Neuron (in vitro differentiated cells): ENCODE measurements around the gene SYNC.

ENCODE experiments used
- H2AFZ ChIP-seq: one replicate; pipeline ENCODE4 v1.6.1; 2013; ENCODE audit warnings: low read depth, mild to moderate bottlenecking, inconsistent platforms, low read length, moderate library complexity
- H3K27me3 ChIP-seq: one replicate; pipeline ENCODE4 v1.6.1; 2013; ENCODE audit warnings: low read length; ENCODE audit not compliant: insufficient read depth
- H3K36me3 ChIP-seq: one replicate; pipeline ENCODE4 v1.6.1; 2013; ENCODE audit warnings: low read length; ENCODE audit not compliant: insufficient read depth
- H3K4me1 ChIP-seq: one replicate; pipeline ENCODE4 v1.6.1; 2013; ENCODE audit warnings: low read length; ENCODE audit not compliant: insufficient read depth
- H3K4me3 ChIP-seq: 2 replicates; pipeline ENCODE4 v1.5.1; 2013; ENCODE audit warnings: mild to moderate bottlenecking, low read length, moderate library complexity
- H3K9me3 ChIP-seq: one replicate; pipeline ENCODE4 v1.6.1; 2013; ENCODE audit warnings: low read length

Gene SYNC

GRCh38 chr1:32736812-32737791 is 34.5 kb upstream of the SYNC start:
- H3K36me3 ChIP-seq: no peaks in the 10 kb centered on the region
- no peaks in the 10 kb centered on the region for H3K27me3 ChIP-seq
- H3K4me3 ChIP-seq: no peak overlapping the region
- no peak overlapping the region for H2AFZ ChIP-seq
- no peaks in the 10 kb centered on the region for H3K9me3 ChIP-seq
- H3K4me1 ChIP-seq: peaks cover 22% of the 10 kb centered on the region

- no peaks in the 10 kb centered on the region for H3K9me3 ChIP-seq
- H3K27me3 ChIP-seq: no peaks in the 10 kb centered on the region
- no peaks in the 10 kb centered on the region for H3K36me3 ChIP-seq
- H3K4me1 ChIP-seq: peaks cover 22% of the 10 kb centered on the region
- no peak overlapping the region for H3K4me3 ChIP-seq
- H2AFZ ChIP-seq: no peak overlapping the region
Observed at GRCh38 chr1:32733582-32734321, 31.2 kb upstream of the SYNC start.

GRCh38 chr1:32729254-32730046 is 26.9 kb upstream of the SYNC start:
- Histone ChIP-seq H3K9me3 (no peaks in the 10 kb centered on the region), H2AFZ (no peak overlapping the region), H3K4me1 (peaks cover 22% of the 10 kb centered on the region), H3K27me3 (no peaks in the 10 kb centered on the region), H3K4me3 (no peak overlapping the region), H3K36me3 (no peaks in the 10 kb centered on the region)

GRCh38 chr1:32728413-32729077 is 26.0 kb upstream of the SYNC start:
- Histone ChIP-seq H3K9me3 (no peaks in the 10 kb centered on the region), H3K36me3 (no peaks in the 10 kb centered on the region), H2AFZ (no peak overlapping the region), H3K27me3 (no peaks in the 10 kb centered on the region), H3K4me3 (no peak overlapping the region), H3K4me1 (peaks cover 15% of the 10 kb centered on the region)

- no peak overlapping the region for H3K4me3 ChIP-seq
- no peaks in the 10 kb centered on the region for H3K9me3 ChIP-seq
- peaks cover 12% of the 10 kb centered on the region for H3K4me1 ChIP-seq
- no peaks in the 10 kb centered on the region for H3K36me3 ChIP-seq
- H3K27me3 ChIP-seq: no peaks in the 10 kb centered on the region
- no peak overlapping the region for H2AFZ ChIP-seq
Observed at GRCh38 chr1:32727876-32728275, 25.3 kb upstream of the SYNC start.

- Histone ChIP-seq H3K9me3 (no peaks in the 10 kb centered on the region), H3K4me1 (peaks cover 10% of the 10 kb centered on the region), H3K36me3 (no peaks in the 10 kb centered on the region), H2AFZ (no peak overlapping the region), H3K4me3 (no peak overlapping the region), H3K27me3 (no peaks in the 10 kb centered on the region)
Observed at GRCh38 chr1:32725615-32725982, 23.0 kb upstream of the SYNC start.

- Histone ChIP-seq H3K4me1 (peaks cover 10% of the 10 kb centered on the region), H2AFZ (no peak overlapping the region), H3K4me3 (no peak overlapping the region), H3K27me3 (no peaks in the 10 kb centered on the region), H3K36me3 (no peaks in the 10 kb centered on the region), H3K9me3 (no peaks in the 10 kb centered on the region)
Observed at GRCh38 chr1:32724678-32725614, 22.4 kb upstream of the SYNC start.

- no peaks in the 10 kb centered on the region for H3K9me3 ChIP-seq
- H2AFZ ChIP-seq: no peak overlapping the region
- no peaks in the 10 kb centered on the region for H3K36me3 ChIP-seq
- H3K4me1 ChIP-seq: peaks cover 11% of the 10 kb centered on the region
- no peak overlapping the region for H3K4me3 ChIP-seq
- H3K27me3 ChIP-seq: peaks cover 4% of the 10 kb centered on the region
Observed at GRCh38 chr1:32719681-32720275, 17.2 kb upstream of the SYNC start.

GRCh38 chr1:32718527-32718926 is 16.0 kb upstream of the SYNC start:
- no peak overlapping the region for H2AFZ ChIP-seq
- no peaks in the 10 kb centered on the region for H3K9me3 ChIP-seq
- peaks cover 8% of the 10 kb centered on the region for H3K4me1 ChIP-seq
- H3K36me3 ChIP-seq: no peaks in the 10 kb centered on the region
- peaks cover 4% of the 10 kb centered on the region for H3K27me3 ChIP-seq
- no peak overlapping the region for H3K4me3 ChIP-seq

GRCh38 chr1:32718036-32718435 is 15.5 kb upstream of the SYNC start:
- Histone ChIP-seq H3K4me1 (peaks cover 8% of the 10 kb centered on the region), H3K36me3 (no peaks in the 10 kb centered on the region), H3K27me3 (peaks cover 4% of the 10 kb centered on the region), H3K4me3 (no peak overlapping the region), H3K9me3 (no peaks in the 10 kb centered on the region), H2AFZ (no peak overlapping the region)

- H3K27me3 ChIP-seq: peaks cover 4% of the 10 kb centered on the region
- H3K4me3 ChIP-seq: no peak overlapping the region
- H2AFZ ChIP-seq: no peak overlapping the region
- H3K36me3 ChIP-seq: no peaks in the 10 kb centered on the region
- H3K9me3 ChIP-seq: no peaks in the 10 kb centered on the region
- H3K4me1 ChIP-seq: peaks cover 8% of the 10 kb centered on the region
Observed at GRCh38 chr1:32717503-32717902, 14.9 kb upstream of the SYNC start.
